ENCODE data around the gene ACOT9.

GRCh38 chrX:23754664-23755063 lies 11.6 kb upstream of the ACOT9 start:
- no peak for TF ChIP-seq POLR2A (IDR thresholded peaks at IDR 0.05; ENCODE audit: low read depth, low read length)
- TF ChIP-seq, protein P1, sequence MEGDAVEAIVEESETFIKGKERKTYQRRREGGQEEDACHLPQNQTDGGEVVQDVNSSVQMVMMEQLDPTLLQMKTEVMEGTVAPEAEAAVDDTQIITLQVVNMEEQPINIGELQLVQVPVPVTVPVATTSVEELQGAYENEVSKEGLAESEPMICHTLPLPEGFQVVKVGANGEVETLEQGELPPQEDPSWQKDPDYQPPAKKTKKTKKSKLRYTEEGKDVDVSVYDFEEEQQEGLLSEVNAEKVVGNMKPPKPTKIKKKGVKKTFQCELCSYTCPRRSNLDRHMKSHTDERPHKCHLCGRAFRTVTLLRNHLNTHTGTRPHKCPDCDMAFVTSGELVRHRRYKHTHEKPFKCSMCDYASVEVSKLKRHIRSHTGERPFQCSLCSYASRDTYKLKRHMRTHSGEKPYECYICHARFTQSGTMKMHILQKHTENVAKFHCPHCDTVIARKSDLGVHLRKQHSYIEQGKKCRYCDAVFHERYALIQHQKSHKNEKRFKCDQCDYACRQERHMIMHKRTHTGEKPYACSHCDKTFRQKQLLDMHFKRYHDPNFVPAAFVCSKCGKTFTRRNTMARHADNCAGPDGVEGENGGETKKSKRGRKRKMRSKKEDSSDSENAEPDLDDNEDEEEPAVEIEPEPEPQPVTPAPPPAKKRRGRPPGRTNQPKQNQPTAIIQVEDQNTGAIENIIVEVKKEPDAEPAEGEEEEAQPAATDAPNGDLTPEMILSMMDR (IDR thresholded peaks at IDR 0.05; ENCODE audit: extremely low read depth in 1 of 2, insufficient read depth in 1 of 2, low read depth in 1 of 2, low read length in 2 of 2) = no peak
- TF ChIP-seq POLR2AphosphoS5 (IDR thresholded peaks at IDR 0.05; ENCODE audit: insufficient read depth, low read depth, low read length) = no peak
- TF ChIP-seq JUN (IDR thresholded peaks at IDR 0.05; ENCODE audit: borderline replicate concordance, insufficient read depth, insufficient read length, low read depth) = no peak
